Tibial artery (tissue), 4 donors: ENCODE measurements around the gene GGTLC1.

Experiments used
- DNase-seq, 2 donors: peaks; one replicate each; pipeline ENCODE4 v3.0.0-alpha.2; 2019
- H3K27ac ChIP-seq, 2 donors: fragments of 200-600 bp; sonication (generic) in 1 of 2; 1 replicate in 1 of 2; 2 replicates in 1 of 2; pipeline ENCODE4 v1.5.1; 2018 to 2019; ENCODE audit warnings: mild to moderate bottlenecking in 1 of 2
- H3K27me3 ChIP-seq, 2 donors: fragments of 200-600 bp; sonication (generic) in 1 of 2; one replicate each; pipeline versions ENCODE4 v1.5.1 to v1.6.0; 2016 to 2019
- H3K36me3 ChIP-seq, 3 donors: fragments of 200-600 bp; sonication (generic) in 2 of 3; one replicate each; pipeline ENCODE4 v1.5.1; 2016 to 2019; ENCODE audit warnings: mild to moderate bottlenecking in 2 of 3
- H3K4me1 ChIP-seq, 4 donors: fragments of 200-600 bp; sonication (generic) in 2 of 4; 1 replicate in 3 of 4; 2 replicates in 1 of 4; pipeline ENCODE4 v1.5.1; 2016 to 2019
- H3K4me3 ChIP-seq, 2 donors: fragments of 200-600 bp; sonication (generic) in 1 of 2; 1 replicate in 1 of 2; 2 replicates in 1 of 2; pipeline ENCODE4 v1.5.1; 2018 to 2019; ENCODE audit warnings: mild to moderate bottlenecking in 2 of 2
- H3K9me3 ChIP-seq, 3 donors: fragments of 200-600 bp; sonication (generic) in 1 of 3; one replicate each; pipeline ENCODE4 v1.5.1; 2016 to 2019
- intact Hi-C: fragments of 100-400 bp; cut with DNase I; formaldehyde crosslinking; loops from one replicate; pipeline ENCODE4 v1.15.0; 2023; ENCODE audit warnings: low total_unique reads
- TF ChIP-seq, protein P1 (sequence below), 2 experiments: fragments of 200-600 bp in 1 of 2; fragments of 450-650 bp in 1 of 2; IDR thresholded peaks; one replicate each; pipeline ENCODE4 v1.5.1; 2017 to 2019; ENCODE audit warnings: antibody characterized with exemption in 2 of 2, mild to moderate bottlenecking in 1 of 2, moderate library complexity in 1 of 2

GGTLC1 gene

DNA sequence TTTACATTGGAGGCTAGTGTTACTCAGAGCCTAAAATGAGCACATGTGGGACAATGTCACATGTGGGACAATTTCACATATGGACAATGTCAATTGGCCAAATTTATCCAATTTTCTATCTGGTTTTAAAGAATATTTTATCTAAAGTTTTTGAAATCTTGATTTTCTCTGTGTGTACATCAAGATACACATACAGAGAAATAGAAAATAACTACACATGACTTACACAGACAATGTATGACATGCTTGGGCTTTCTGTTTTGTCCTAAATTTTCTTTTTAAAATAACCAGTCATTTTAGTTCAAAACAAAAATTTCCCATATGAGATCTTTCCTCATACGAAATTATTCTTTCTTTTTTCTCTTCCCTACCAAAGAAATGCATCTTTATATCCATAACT, 24.6 kb downstream of the GGTLC1 start:
- intact Hi-C loops: no loop called here
- no peak for DNase-seq
- Histone ChIP-seq H3K36me3 (no peaks in the 10 kb centered on the region), H3K4me3 (no peak overlapping the region), H3K4me1 (no peaks in the 10 kb centered on the region), H3K27ac (no peak overlapping the region), H3K27me3 (no peaks in the 10 kb centered on the region), H3K9me3 (no peaks in the 10 kb centered on the region)
- TF ChIP-seq, protein P1, sequence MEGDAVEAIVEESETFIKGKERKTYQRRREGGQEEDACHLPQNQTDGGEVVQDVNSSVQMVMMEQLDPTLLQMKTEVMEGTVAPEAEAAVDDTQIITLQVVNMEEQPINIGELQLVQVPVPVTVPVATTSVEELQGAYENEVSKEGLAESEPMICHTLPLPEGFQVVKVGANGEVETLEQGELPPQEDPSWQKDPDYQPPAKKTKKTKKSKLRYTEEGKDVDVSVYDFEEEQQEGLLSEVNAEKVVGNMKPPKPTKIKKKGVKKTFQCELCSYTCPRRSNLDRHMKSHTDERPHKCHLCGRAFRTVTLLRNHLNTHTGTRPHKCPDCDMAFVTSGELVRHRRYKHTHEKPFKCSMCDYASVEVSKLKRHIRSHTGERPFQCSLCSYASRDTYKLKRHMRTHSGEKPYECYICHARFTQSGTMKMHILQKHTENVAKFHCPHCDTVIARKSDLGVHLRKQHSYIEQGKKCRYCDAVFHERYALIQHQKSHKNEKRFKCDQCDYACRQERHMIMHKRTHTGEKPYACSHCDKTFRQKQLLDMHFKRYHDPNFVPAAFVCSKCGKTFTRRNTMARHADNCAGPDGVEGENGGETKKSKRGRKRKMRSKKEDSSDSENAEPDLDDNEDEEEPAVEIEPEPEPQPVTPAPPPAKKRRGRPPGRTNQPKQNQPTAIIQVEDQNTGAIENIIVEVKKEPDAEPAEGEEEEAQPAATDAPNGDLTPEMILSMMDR (IDR thresholded peaks at IDR 0.05): no peak

GRCh38 chr20:23962272-23962671, 26.3 kb downstream of the GGTLC1 start:
- Histone ChIP-seq H3K9me3 (no peaks in the 10 kb centered on the region), H3K4me3 (no peak overlapping the region), H3K36me3 (no peaks in the 10 kb centered on the region), H3K27me3 (no peaks in the 10 kb centered on the region), H3K27ac (no peak overlapping the region), H3K4me1 (no peaks in the 10 kb centered on the region)
- TF ChIP-seq, protein P1 (IDR thresholded peaks at IDR 0.05): no peak
- intact Hi-C loops: no loop called here
- DNase-seq: no peak

- TF ChIP-seq, protein P1 (IDR thresholded peaks at IDR 0.05): no peak
- H3K27ac ChIP-seq: no peak overlapping the region
- H3K4me3 ChIP-seq: no peak overlapping the region
- no peaks in the 10 kb centered on the region for H3K4me1 ChIP-seq
- no peak for DNase-seq
- no peaks in the 10 kb centered on the region for H3K27me3 ChIP-seq
- H3K9me3 ChIP-seq: no peaks in the 10 kb centered on the region
- H3K36me3 ChIP-seq: no peaks in the 10 kb centered on the region
- intact Hi-C loops: no loop called here
Observed at GRCh38 chr20:23959054-23959453, 29.5 kb downstream of the GGTLC1 start.

- Histone ChIP-seq H3K36me3 (no peaks in the 10 kb centered on the region), H3K4me1 (no peaks in the 10 kb centered on the region), H3K27ac (no peak overlapping the region), H3K27me3 (no peaks in the 10 kb centered on the region), H3K4me3 (no peak overlapping the region), H3K9me3 (no peaks in the 10 kb centered on the region)
- no peak for DNase-seq
- intact Hi-C loops: no loop called here
- TF ChIP-seq, protein P1 (IDR thresholded peaks at IDR 0.05): no peak
Observed at GRCh38 chr20:23955896-23956295, 32.7 kb downstream of the GGTLC1 start.

GRCh38 chr20:23954008-23954745, 34.4 kb downstream of the GGTLC1 start:
- H3K4me3 ChIP-seq: no peak overlapping the region
- no peak overlapping the region for H3K27ac ChIP-seq

More at GRCh38 chr20:23954008-23954745, 34.4 kb downstream of the GGTLC1 start:
- Histone ChIP-seq H3K36me3 (no peaks in the 10 kb centered on the region), H3K27me3 (no peaks in the 10 kb centered on the region), H3K9me3 (no peaks in the 10 kb centered on the region), H3K4me1 (no peaks in the 10 kb centered on the region)
- no peak for DNase-seq
- intact Hi-C loops: no loop called here
- TF ChIP-seq, protein P1 (IDR thresholded peaks at IDR 0.05): no peak
